Measurements from ENCODE around the gene FOXP2.

GRCh38 chr7:114409750-114410149, 4.9 kb upstream of the FOXP2 start:
- TF ChIP-seq ZC3H10 (CRISPR knock-in tag; IDR thresholded peaks at IDR 0.05): no peak
- TF ChIP-seq TOX (CRISPR knock-in tag; IDR thresholded peaks at IDR 0.05; ENCODE audit: borderline replicate concordance): no peak
- no peak for TF ChIP-seq PATZ1 (CRISPR knock-in tag; IDR thresholded peaks at IDR 0.05; ENCODE audit: borderline replicate concordance)
- TF ChIP-seq SNAI2 (CRISPR knock-in tag; IDR thresholded peaks at IDR 0.05): no peak
- no peak for TF ChIP-seq ZFP30 (CRISPR knock-in tag; IDR thresholded peaks at IDR 0.05)
- TF ChIP-seq ZFP3 (CRISPR knock-in tag; IDR thresholded peaks at IDR 0.05): no peak
